GM21786 (cell line): ENCODE data around the gene KCTD10.

Source experiments
- ATAC-seq: cut with Tn5 transposase; IDR thresholded peaks from one replicate; pipeline ENCODE4 v1.9.1; 2021; ENCODE audit not compliant: unreplicated experiment

KCTD10 gene

GRCh38 chr12:109477185-109477962, at the start of gene KCTD10, which contains the start of gene UBE3B:
TSS of gene KCTD10 (minus strand) at chr12:109477300. CDS start at chr12:109477262, 38 bp downstream.
TSS of gene UBE3B (plus strand) at chr12:109477634. CDS start at chr12:109483552, 5,918 bp downstream.
- ATAC-seq, result peak; percentile 93

- ATAC-seq, result no peak
Measured at GRCh38 chr12:109525279-109525585, 48.1 kb upstream of the KCTD10 start.

- ATAC-seq, result no peak
Measured at GRCh38 chr12:109524466-109525278, 47.6 kb upstream of the KCTD10 start.

- ATAC-seq, result no peak
Measured at GRCh38 chr12:109523504-109523903, 46.4 kb upstream of the KCTD10 start.

- no peak for ATAC-seq
Measured at GRCh38 chr12:109523071-109523470, 46.0 kb upstream of the KCTD10 start.

GRCh38 chr12:109521831-109522230, 44.7 kb upstream of the KCTD10 start:
- ATAC-seq, result no peak

- ATAC-seq, result no peak
Measured at GRCh38 chr12:109519787-109520186, 42.7 kb upstream of the KCTD10 start.

- ATAC-seq, result no peak
Measured at GRCh38 chr12:109518820-109519665, 41.9 kb upstream of the KCTD10 start.

GRCh38 chr12:109517619-109518018, 40.5 kb upstream of the KCTD10 start:
- no peak for ATAC-seq

- ATAC-seq, result no peak
Measured at GRCh38 chr12:109513977-109514376, 36.9 kb upstream of the KCTD10 start.

GRCh38 chr12:109513051-109513450, 36.0 kb upstream of the KCTD10 start:
- no peak for ATAC-seq

GRCh38 chr12:109512608-109513007, 35.5 kb upstream of the KCTD10 start:
- ATAC-seq, result no peak

GRCh38 chr12:109510196-109510595, 33.1 kb upstream of the KCTD10 start:
- ATAC-seq, result no peak

- no peak for ATAC-seq
Measured at GRCh38 chr12:109504068-109504467, 27.0 kb upstream of the KCTD10 start.

- no peak for ATAC-seq
Measured at GRCh38 chr12:109503611-109504010, 26.5 kb upstream of the KCTD10 start.

GRCh38 chr12:109502332-109502731, 25.2 kb upstream of the KCTD10 start:
- no peak for ATAC-seq

GRCh38 chr12:109501299-109501698, 24.2 kb upstream of the KCTD10 start:
- ATAC-seq, result no peak

- no peak for ATAC-seq
Measured at GRCh38 chr12:109500406-109501185, 23.5 kb upstream of the KCTD10 start.

- no peak for ATAC-seq
Measured at GRCh38 chr12:109497675-109498074, 20.6 kb upstream of the KCTD10 start.

GRCh38 chr12:109496306-109496705, 19.2 kb upstream of the KCTD10 start:
- ATAC-seq, result no peak
